K562 (cell line): Measurements from ENCODE around the gene KIF26A. TPM values are rescaled to one million over a fixed set of nuclear protein-coding genes. Genes with fewer than 3 reads are reported as not detected.

Experiments
- ATAC-seq: fragments of 200-7000 bp; cut with Tn5 transposase; 3 replicates; pipeline ENCODE4 v1.9.1; 2020; ENCODE audit warnings: moderate library complexity
- BruUV-seq: library from RNA; stranded (reverse); fragments of 400-500 nt; replicated peaks from 2 replicates; lab custom pipeline; 2021; lab: Mats Ljungman, UMichigan
- CTCF ChIA-PET: fragments of 300-600 bp; formaldehyde crosslinking; extraction: SDS; loops from one replicate; lab custom pipeline; 2021; ENCODE audit warnings: low intra/inter-chr PET ratio; lab: Yijun Ruan, JAX
- POLR2A ChIA-PET: fragments of 300-600, 350-650 bp; sonication (Branson Sonifier 250); formaldehyde crosslinking; extraction: SDS; loops from one replicate; lab custom pipeline; 2021; ENCODE audit warnings: antibody characterized with exemption, inconsistent platforms; lab: Yijun Ruan, JAX
- DNase-seq, 4 experiments: peaks; one replicate each; pipeline versions ENCODE4 v3.0.0 to v3.0.0-alpha.2; 2011 to 2018; ENCODE audit warnings: low spot score in 3 of 4, mixed read lengths in 3 of 4; ENCODE audit errors: extremely low read depth in 1 of 4
- FAIRE-seq: peaks from 2 replicates; lab custom pipeline; 2011; peaks lifted over from hg19 to GRCh38; lab: Jason Lieb, UNC
- H2AFZ ChIP-seq: 2 replicates; pipeline ENCODE4 v1.6.0; 2011; ENCODE audit warnings: low read depth, low read length, control low read depth, inconsistent platforms
- H3K27ac ChIP-seq: fragments of 200-600 bp; 3 replicates; pipeline ENCODE4 v1.8.0; 2011; ENCODE audit warnings: low read depth, mild to moderate bottlenecking, control low read depth, inconsistent platforms, low read length, moderate library complexity, mixed read lengths; ENCODE audit errors: extremely low read depth
- H3K27me3 ChIP-seq, 2 experiments: fragments of 300-600 bp in 1 of 2; 2 replicates in 1 of 2; 3 replicates in 1 of 2; pipeline versions ENCODE4 v1.6.0 to v1.8.0; 2011; ENCODE audit warnings: inconsistent platforms in 2 of 2, low read length in 2 of 2, mild to moderate bottlenecking in 1 of 2, mixed read lengths in 1 of 2, moderate library complexity in 1 of 2; ENCODE audit not compliant: control insufficient read depth in 2 of 2, insufficient read depth in 2 of 2
- H3K36me3 ChIP-seq: fragments of 300-600 bp; 3 replicates; pipeline ENCODE4 v1.8.0; 2011; ENCODE audit warnings: mild to moderate bottlenecking, low read length, inconsistent platforms; ENCODE audit not compliant: control insufficient read depth, insufficient read depth
- H3K4me1 ChIP-seq, 2 experiments: fragments of 200-600 bp in 1 of 2; replicated peaks in 1 of 2; 2 replicates in 1 of 2; 3 replicates in 1 of 2; pipeline versions ENCODE4 v1.5.1 to v1.8.0; 2011; ENCODE audit warnings: inconsistent platforms in 2 of 2, low read length in 2 of 2, mild to moderate bottlenecking in 1 of 2, mixed read lengths in 1 of 2, moderate library complexity in 1 of 2; ENCODE audit not compliant: control insufficient read depth in 2 of 2, insufficient read depth in 2 of 2
- H3K4me2 ChIP-seq: 2 replicates; pipeline ENCODE4 v1.6.1; 2011; ENCODE audit warnings: low read length, control low read depth, inconsistent platforms, mixed read lengths; ENCODE audit not compliant: insufficient read depth
- H3K4me3 ChIP-seq: fragments of 200-600 bp; sonication (generic), shearing (Covaris generic); 2 replicates; pipeline ENCODE4 v1.5.1; 2016; ENCODE audit warnings: control low read depth, inconsistent platforms
- H3K79me2 ChIP-seq: fragments of 200-600 bp; 3 replicates; pipeline ENCODE4 v1.8.0; 2011; ENCODE audit warnings: low read length, inconsistent platforms; ENCODE audit not compliant: control insufficient read depth, insufficient read depth
- H3K9ac ChIP-seq, 2 experiments: 2 replicates each; pipeline versions ENCODE4 v1.6.0 to v1.6.1; 2011; ENCODE audit warnings: low read depth in 2 of 2, low read length in 2 of 2, control low read depth in 1 of 2, inconsistent platforms in 1 of 2, mild to moderate bottlenecking in 1 of 2, mixed read lengths in 1 of 2; ENCODE audit not compliant: insufficient read depth in 1 of 2
- H3K9me1 ChIP-seq: one replicate; pipeline ENCODE4 v1.6.0; 2011; ENCODE audit warnings: inconsistent platforms, mild to moderate bottlenecking, low read length, moderate library complexity; ENCODE audit not compliant: control insufficient read depth, insufficient read depth
- H3K9me3 ChIP-seq: replicated peaks from 2 replicates; pipeline ENCODE4 v1.5.1; 2011; ENCODE audit warnings: low read depth, low read length, inconsistent platforms; ENCODE audit not compliant: control insufficient read depth, insufficient read depth
- H4K20me1 ChIP-seq: replicated peaks from 2 replicates; pipeline ENCODE4 v1.6.1; 2011; ENCODE audit warnings: low read length, inconsistent platforms, mixed read lengths; ENCODE audit not compliant: control insufficient read depth, insufficient read depth
- BDP1 ChIP-seq: IDR thresholded peaks from 3 replicates; pipeline ENCODE4 v1.6.1; 2011; ENCODE audit not compliant: insufficient read length, insufficient read depth
- HNRNPLL ChIP-seq: fragments of 200-400 bp; formaldehyde crosslinking; IDR thresholded peaks from 2 replicates; pipeline ENCODE4 v1.6.1; 2017; ENCODE audit warnings: low read length, low read depth, mild to moderate bottlenecking; ENCODE audit not compliant: poor library complexity, severe bottlenecking
- KLF16 ChIP-seq: IDR thresholded peaks from 2 replicates; pipeline ENCODE4 v1.6.1; 2016; ENCODE audit warnings: antibody characterized with exemption
- MYC ChIP-seq, 2 experiments: fragments of 250-450 bp in 1 of 2; sonication (Bioruptor Pico) in 1 of 2; IDR thresholded peaks; 2 replicates each; pipeline versions ENCODE4 v1.5.1 to v1.6.1; 2012 to 2021; ENCODE audit warnings: low read depth in 2 of 2, borderline replicate concordance in 1 of 2, improper control_type of control experiment in 1 of 2, low read length in 1 of 2, mild to moderate bottlenecking in 1 of 2, moderate library complexity in 1 of 2
- NR0B1 ChIP-seq: fragments of 450-650 bp; IDR thresholded peaks from one replicate; pipeline ENCODE4 v1.6.1; 2018; ENCODE audit warnings: mild to moderate bottlenecking, moderate library complexity; ENCODE audit not compliant: partially characterized antibody
- NR2F6 ChIP-seq: fragments of 450-650 bp; formaldehyde crosslinking; IDR thresholded peaks from 2 replicates; pipeline ENCODE4 v1.4.0; 2020; ENCODE audit warnings: mild to moderate bottlenecking
- POLR2B ChIP-seq: fragments of 450-650 bp; IDR thresholded peaks from 2 replicates; pipeline ENCODE4 v1.6.1; 2018; ENCODE audit warnings: low read depth; ENCODE audit not compliant: partially characterized antibody
- RAD51 ChIP-seq: fragments of 450-650 bp; IDR thresholded peaks from 2 replicates; pipeline ENCODE4 v1.7.1; 2016; ENCODE audit warnings: low read depth, mild to moderate bottlenecking, borderline replicate concordance
- SMAD4 ChIP-seq: fragments of 250-450 bp; sonication (Bioruptor Pico); conservative IDR thresholded peaks from 2 replicates; pipeline ENCODE4 v1.8.0; 2021; ENCODE audit warnings: inconsistent platforms, mild to moderate bottlenecking, moderate library complexity
- SREBF1 ChIP-seq: fragments of 150-350 bp; IDR thresholded peaks from 2 replicates; pipeline ENCODE4 v1.6.1; 2014; ENCODE audit warnings: antibody characterized with exemption, low read depth, low read length, borderline replicate concordance
- SRSF9 ChIP-seq: fragments of 200-400 bp; formaldehyde crosslinking; IDR thresholded peaks from 2 replicates; pipeline ENCODE4 v1.6.1; 2017; ENCODE audit warnings: low read depth, low read length, borderline replicate concordance
- XRCC5 ChIP-seq: fragments of 200-400 bp; formaldehyde crosslinking; IDR thresholded peaks from 2 replicates; pipeline ENCODE4 v1.6.1; 2017; ENCODE audit warnings: low read depth, mild to moderate bottlenecking, low read length
- ZFP91 ChIP-seq: sonication (generic); formaldehyde crosslinking; IDR thresholded peaks from 2 replicates; pipeline ENCODE4 v1.8.0; 2022; ENCODE audit warnings: mild to moderate bottlenecking, missing genetic modification reagents
- ZKSCAN3 ChIP-seq: fragments of 250-450 bp; sonication (Bioruptor Pico); IDR thresholded peaks from 2 replicates; pipeline ENCODE4 v1.4.0; 2020
- WGBS: fragments of 100-300 bp; shearing (Covaris generic); methylation state at CpG from one replicate; pipeline ENCODE4 v1.1.6; 2016; ENCODE audit warnings: low coverage, mixed read lengths; ENCODE audit not compliant: insufficient coverage; ENCODE audit errors: missing lambda C conversion rate; 5-methylcytosine and 5-hydroxymethylcytosine counted together
- in situ Hi-C: fragments of 300-500 bp; cut with MboI; formaldehyde crosslinking; loops from 4 replicates; pipeline ENCODE4 v1.15.0; 2018; ENCODE audit warnings: inconsistent platforms, mixed read lengths
- intact Hi-C: fragments of 100-400 bp; cut with micrococcal nuclease; formaldehyde crosslinking; loops from 2 replicates; pipeline ENCODE4 v1.14.2; 2022
- polyA plus RNA-seq, 8 experiments: library from polyadenylated mRNA; depleted of rRNA in 4 of 8; stranded (reverse) in 5 of 8; unstranded in 3 of 8; fragments of >200 nt; fragmentation: Nextera tagmentation in 2 of 8; fragmentation: Illumina TruSeq in 1 of 8; extraction: Ambion mirVana in 2 of 8; extraction: Trizol in 1 of 8; gene quantifications; 2 replicates each; pipeline versions ENCODE4 v1.2.1 to v1.2.3, GENCODE V29; 2011 to 2014; ENCODE audit warnings: inconsistent platforms in 1 of 8, missing spikeins in 1 of 8
- total RNA-seq, 7 experiments: library from RNA; depleted of rRNA in 6 of 7; stranded (reverse); fragments of >200 nt in 6 of 7; fragmentation: Illumina TruSeq in 2 of 7; extraction: Trizol in 2 of 7; gene quantifications; 2 replicates each; pipeline versions ENCODE4 v1.2.1 to v1.2.3, GENCODE V29; 2011 to 2021; ENCODE audit warnings: low replicate concordance in 1 of 7
- TF ChIP-seq, protein P1 (sequence below): fragments of 450-650 bp; formaldehyde crosslinking; IDR thresholded peaks from 2 replicates; pipeline ENCODE4 v1.4.0; 2022; ENCODE audit warnings: missing genetic modification characterization
- TF ChIP-seq, protein P2 (sequence below): fragments of 450-650 bp; IDR thresholded peaks from 2 replicates; pipeline ENCODE4 v1.7.1; 2018; ENCODE audit warnings: mild to moderate bottlenecking, low read depth; ENCODE audit not compliant: partially characterized antibody

Gene KIF26A
- total and polyA plus RNA-seq, 9 of the 15 experiments (the other 6 are each of a cell fraction or from before 2014, with no cell fraction given): 0.04 TPM; not detected in 8

GRCh38 chr14:104194016-104194415, 55.6 kb downstream of the KIF26A start:
- Histone ChIP-seq H3K9me3 (no peaks in the 10 kb centered on the region), H3K27me3 (no peaks in the 10 kb centered on the region), H3K4me2 (no peak overlapping the region), H3K9me1 (no peaks in the 10 kb centered on the region), H3K79me2 (no peaks in the 10 kb centered on the region), H3K4me1 (no peaks in the 10 kb centered on the region), H4K20me1 (no peaks in the 10 kb centered on the region), H3K36me3 (no peaks in the 10 kb centered on the region), H3K27ac (no peak overlapping the region), H2AFZ (no peak overlapping the region), H3K4me3 (no peak overlapping the region), H3K9ac (no peak overlapping the region)
- POLR2A ChIA-PET: interaction anchor here (0.7 kb wide), 1 partner anchor 20 kb away, joined by 4 read pairs; no protein-coding TSS in a partner anchor
- DNase-seq: no peak
- CTCF ChIA-PET: no interaction called here
- 0% methylated on average over 4 of the region's 14 CpGs for WGBS
- FAIRE-seq: no peak
- ATAC-seq: no peak
- intact Hi-C loops: no loop called here
- in situ Hi-C loops: no loop called here
- BruUV-seq: no TSS peak
- TF ChIP-seq XRCC5 (no peak), HNRNPLL (no peak), POLR2B (no peak), BDP1 (no peak), NR0B1 (no peak), ZFP91 (CRISPR knock-in tag) (no peak), SREBF1 (no peak), KLF16 (no peak), SMAD4 (no peak), RAD51 (no peak), ZKSCAN3 (no peak), SRSF9 (no peak), NR2F6 (CRISPR knock-in tag) (no peak), MYC (IDR thresholded peaks at IDR 0.05; ENCODE audit: low read depth, low read length) (no peak), MYC (CRISPR knock-in tag; IDR thresholded peaks at IDR 0.05; ENCODE audit: borderline replicate concordance, low read depth) (no peak)
- TF ChIP-seq, protein P1, sequence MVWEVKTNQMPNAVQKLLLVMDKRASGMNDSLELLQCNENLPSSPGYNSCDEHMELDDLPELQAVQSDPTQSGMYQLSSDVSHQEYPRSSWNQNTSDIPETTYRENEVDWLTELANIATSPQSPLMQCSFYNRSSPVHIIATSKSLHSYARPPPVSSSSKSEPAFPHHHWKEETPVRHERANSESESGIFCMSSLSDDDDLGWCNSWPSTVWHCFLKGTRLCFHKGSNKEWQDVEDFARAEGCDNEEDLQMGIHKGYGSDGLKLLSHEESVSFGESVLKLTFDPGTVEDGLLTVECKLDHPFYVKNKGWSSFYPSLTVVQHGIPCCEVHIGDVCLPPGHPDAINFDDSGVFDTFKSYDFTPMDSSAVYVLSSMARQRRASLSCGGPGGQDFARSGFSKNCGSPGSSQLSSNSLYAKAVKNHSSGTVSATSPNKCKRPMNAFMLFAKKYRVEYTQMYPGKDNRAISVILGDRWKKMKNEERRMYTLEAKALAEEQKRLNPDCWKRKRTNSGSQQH (CRISPR knock-in tag): no peak
- TF ChIP-seq, protein P2, sequence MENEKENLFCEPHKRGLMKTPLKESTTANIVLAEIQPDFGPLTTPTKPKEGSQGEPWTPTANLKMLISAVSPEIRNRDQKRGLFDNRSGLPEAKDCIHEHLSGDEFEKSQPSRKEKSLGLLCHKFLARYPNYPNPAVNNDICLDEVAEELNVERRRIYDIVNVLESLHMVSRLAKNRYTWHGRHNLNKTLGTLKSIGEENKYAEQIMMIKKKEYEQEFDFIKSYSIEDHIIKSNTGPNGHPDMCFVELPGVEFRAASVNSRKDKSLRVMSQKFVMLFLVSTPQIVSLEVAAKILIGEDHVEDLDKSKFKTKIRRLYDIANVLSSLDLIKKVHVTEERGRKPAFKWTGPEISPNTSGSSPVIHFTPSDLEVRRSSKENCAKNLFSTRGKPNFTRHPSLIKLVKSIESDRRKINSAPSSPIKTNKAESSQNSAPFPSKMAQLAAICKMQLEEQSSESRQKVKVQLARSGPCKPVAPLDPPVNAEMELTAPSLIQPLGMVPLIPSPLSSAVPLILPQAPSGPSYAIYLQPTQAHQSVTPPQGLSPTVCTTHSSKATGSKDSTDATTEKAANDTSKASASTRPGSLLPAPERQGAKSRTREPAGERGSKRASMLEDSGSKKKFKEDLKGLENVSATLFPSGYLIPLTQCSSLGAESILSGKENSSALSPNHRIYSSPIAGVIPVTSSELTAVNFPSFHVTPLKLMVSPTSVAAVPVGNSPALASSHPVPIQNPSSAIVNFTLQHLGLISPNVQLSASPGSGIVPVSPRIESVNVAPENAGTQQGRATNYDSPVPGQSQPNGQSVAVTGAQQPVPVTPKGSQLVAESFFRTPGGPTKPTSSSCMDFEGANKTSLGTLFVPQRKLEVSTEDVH: no peak
